ENCODE results near the gene PPM1D. TPM values are rescaled to one million over a fixed set of nuclear protein-coding genes. Genes with fewer than 3 reads are reported as not detected.

PPM1D gene
- total and polyA plus RNA-seq, 2 donors (not counting 1 experiment from before 2014, with no cell fraction given) = 6.5 to 27.2 TPM

GRCh38 chr17:60659156-60659555 is 59.2 kb downstream of the PPM1D start:
- TF ChIP-seq CTCF (IDR thresholded peaks at IDR 0.05) = no peak
- TF ChIP-seq EZH2 (IDR thresholded peaks at IDR 0.05; ENCODE audit: borderline replicate concordance, insufficient read depth, low read depth, low read length, poor library complexity, severe bottlenecking) = no peak
- no peak overlapping the region for H3K27ac ChIP-seq (ENCODE audit: low read length in 2 of 2)
- H3K4me3 ChIP-seq (ENCODE audit: control extremely low read depth in 1 of 5, extremely low read depth in 1 of 5, insufficient read depth in 1 of 5, low read depth in 2 of 5, low read length in 4 of 5) = no peak overlapping the region
- no CpG with 5 or more reads among the region's 1 CpG for WGBS (ENCODE audit: insufficient coverage)
- ChIA-PET POLR2A (interaction anchor here (0.6 kb wide), 1 partner anchor 229 kb away, joined by 13 read pairs; no protein-coding TSS in a partner anchor), CTCF (no interaction called here)
- no peak overlapping the region for H3K27ac Mint-ChIP-seq
- intact Hi-C loops (cut with micrococcal nuclease) = no loop called here
- ATAC-seq (ENCODE audit: low read depth) = no peak
- H3K4me1 ChIP-seq (ENCODE audit: control insufficient read depth in 2 of 2, insufficient read depth in 2 of 2, low read length in 2 of 2) = no peaks in the 10 kb centered on the region
- no peaks in the 10 kb centered on the region for H3K9me3 Mint-ChIP-seq (ENCODE audit: insufficient read depth)
- H3K4me2 ChIP-seq (replicated peaks; ENCODE audit: low read depth, low read length, poor library complexity, severe bottlenecking) = no peak overlapping the region
- no peaks in the 10 kb centered on the region for H3K9me3 ChIP-seq (ENCODE audit: control extremely low read depth in 1 of 3, control insufficient read depth in 2 of 3, insufficient read depth in 1 of 3, low read length in 2 of 3)
- H3K27me3 ChIP-seq (replicated peaks in 1 of 4; ENCODE audit: control extremely low read depth in 1 of 4, control insufficient read depth in 3 of 4, insufficient read depth in 4 of 4, low read length in 3 of 4) = no peaks in the 10 kb centered on the region
- H3K27me3 Mint-ChIP-seq = no peaks in the 10 kb centered on the region
- H3K36me3 ChIP-seq (replicated peaks in 1 of 2; ENCODE audit: control extremely low read depth in 1 of 2, control insufficient read depth in 1 of 2, extremely low read depth in 1 of 2, insufficient read depth in 2 of 2, low read length in 1 of 2) = peaks cover 3 to 24% of the 10 kb centered on the region in 2 experiments
- H3K79me2 ChIP-seq (ENCODE audit: control insufficient read depth, insufficient read depth, low read length) = peaks cover 20% of the 10 kb centered on the region
- H2AFZ ChIP-seq (ENCODE audit: insufficient read depth, low read depth, low read length, poor library complexity, severe bottlenecking) = no peak overlapping the region
- no peak overlapping the region for H3K9ac ChIP-seq (ENCODE audit: low read length)
- DNase-seq = no peak
- H4K20me1 ChIP-seq (ENCODE audit: control insufficient read depth, insufficient read depth, low read length, poor library complexity, severe bottlenecking) = no peaks in the 10 kb centered on the region
- no peak overlapping the region for H3K4me3 Mint-ChIP-seq
- H3K4me1 Mint-ChIP-seq = peaks cover 1% of the 10 kb centered on the region

- peaks cover 4% of the 10 kb centered on the region for H3K79me2 ChIP-seq (ENCODE audit: control insufficient read depth, insufficient read depth, low read length)
- H3K9me3 ChIP-seq (ENCODE audit: control extremely low read depth in 1 of 3, control insufficient read depth in 2 of 3, insufficient read depth in 1 of 3, low read length in 2 of 3) = no peaks in the 10 kb centered on the region
- no CpG with 5 or more reads among the region's 2 CpGs for WGBS (ENCODE audit: insufficient coverage)
- no peak for TF ChIP-seq EZH2 (IDR thresholded peaks at IDR 0.05; ENCODE audit: borderline replicate concordance, insufficient read depth, low read depth, low read length, poor library complexity, severe bottlenecking)
- TF ChIP-seq CTCF (IDR thresholded peaks at IDR 0.05) = no peak
- no peak overlapping the region for H3K27ac Mint-ChIP-seq
- no peaks in the 10 kb centered on the region for H3K27me3 ChIP-seq (replicated peaks in 1 of 4; ENCODE audit: control extremely low read depth in 1 of 4, control insufficient read depth in 3 of 4, insufficient read depth in 4 of 4, low read length in 3 of 4)
- peaks cover 5 to 32% of the 10 kb centered on the region in 2 experiments for H3K36me3 ChIP-seq (replicated peaks in 1 of 2; ENCODE audit: control extremely low read depth in 1 of 2, control insufficient read depth in 1 of 2, extremely low read depth in 1 of 2, insufficient read depth in 2 of 2, low read length in 1 of 2)
- DNase-seq (no peak), ATAC-seq (ENCODE audit: low read depth) (no peak)
- H3K9ac ChIP-seq (ENCODE audit: low read length) = no peak overlapping the region
- no peak overlapping the region for H3K4me3 ChIP-seq (ENCODE audit: control extremely low read depth in 1 of 5, extremely low read depth in 1 of 5, insufficient read depth in 1 of 5, low read depth in 2 of 5, low read length in 4 of 5)
- H3K27me3 Mint-ChIP-seq = no peaks in the 10 kb centered on the region
- H2AFZ ChIP-seq (ENCODE audit: insufficient read depth, low read depth, low read length, poor library complexity, severe bottlenecking) = no peak overlapping the region
- H4K20me1 ChIP-seq (ENCODE audit: control insufficient read depth, insufficient read depth, low read length, poor library complexity, severe bottlenecking) = no peaks in the 10 kb centered on the region
- no peak overlapping the region for H3K27ac ChIP-seq (ENCODE audit: low read length in 2 of 2)
- POLR2A ChIA-PET = no interaction called here
- H3K9me3 Mint-ChIP-seq (ENCODE audit: insufficient read depth) = no peaks in the 10 kb centered on the region
- CTCF ChIA-PET = no interaction called here
- no peaks in the 10 kb centered on the region for H3K4me1 Mint-ChIP-seq
- H3K4me1 ChIP-seq (ENCODE audit: control insufficient read depth in 2 of 2, insufficient read depth in 2 of 2, low read length in 2 of 2) = no peaks in the 10 kb centered on the region
- intact Hi-C loops (cut with micrococcal nuclease) = no loop called here
- H3K4me2 ChIP-seq (replicated peaks; ENCODE audit: low read depth, low read length, poor library complexity, severe bottlenecking) = no peak overlapping the region
- H3K4me3 Mint-ChIP-seq = no peak overlapping the region
These were observed 61.5 kb downstream of the PPM1D start for GRCh38 chr17:60661489-60661888.
